ENCODE data around the gene PTER. TPM values are rescaled to one million over a fixed set of nuclear protein-coding genes. Genes with fewer than 3 reads are reported as not detected.

The PTER gene
- total RNA-seq, 1 experiment from 2014 or later, result 7.4 TPM

GRCh38 chr10:16442914-16443313, 6.1 kb downstream of the PTER start:
- no peaks in the 10 kb centered on the region for H3K36me3 ChIP-seq (replicated peaks; ENCODE audit: control insufficient read depth, insufficient read depth, low read length)
- no peak overlapping the region for H3K4me3 ChIP-seq (ENCODE audit: insufficient read depth, low read depth, low read length)
- no peaks in the 10 kb centered on the region for H3K27me3 ChIP-seq (ENCODE audit: control insufficient read depth, insufficient read depth, low read length)
- DNase-seq, result no peak

GRCh38 chr10:16445770-16446469, 9.1 kb downstream of the PTER start:
- Histone ChIP-seq H3K4me3 (ENCODE audit: insufficient read depth, low read depth, low read length) (no peak overlapping the region), H3K27me3 (ENCODE audit: control insufficient read depth, insufficient read depth, low read length) (no peaks in the 10 kb centered on the region), H3K36me3 (replicated peaks; ENCODE audit: control insufficient read depth, insufficient read depth, low read length) (no peaks in the 10 kb centered on the region)
- DNase-seq, result no peak

- no peak overlapping the region for H3K4me3 ChIP-seq (ENCODE audit: insufficient read depth, low read depth, low read length)
- H3K27me3 ChIP-seq (ENCODE audit: control insufficient read depth, insufficient read depth, low read length), result no peaks in the 10 kb centered on the region
- no peak for DNase-seq
- H3K36me3 ChIP-seq (replicated peaks; ENCODE audit: control insufficient read depth, insufficient read depth, low read length), result no peaks in the 10 kb centered on the region
These were observed 12.6 kb downstream of the PTER start for GRCh38 chr10:16449454-16449853.

GRCh38 chr10:16458166-16458955, 21.6 kb downstream of the PTER start:
- no peak for DNase-seq
- Histone ChIP-seq H3K4me3 (ENCODE audit: insufficient read depth, low read depth, low read length) (no peak overlapping the region), H3K27me3 (ENCODE audit: control insufficient read depth, insufficient read depth, low read length) (no peaks in the 10 kb centered on the region), H3K36me3 (replicated peaks; ENCODE audit: control insufficient read depth, insufficient read depth, low read length) (no peaks in the 10 kb centered on the region)

- Histone ChIP-seq H3K36me3 (replicated peaks; ENCODE audit: control insufficient read depth, insufficient read depth, low read length) (no peaks in the 10 kb centered on the region), H3K27me3 (ENCODE audit: control insufficient read depth, insufficient read depth, low read length) (no peaks in the 10 kb centered on the region), H3K4me3 (ENCODE audit: insufficient read depth, low read depth, low read length) (no peak overlapping the region)
- DNase-seq, result no peak
These were observed 22.7 kb downstream of the PTER start for GRCh38 chr10:16459423-16459939.

- no peak for DNase-seq
- H3K27me3 ChIP-seq (ENCODE audit: control insufficient read depth, insufficient read depth, low read length), result no peaks in the 10 kb centered on the region
- no peak overlapping the region for H3K4me3 ChIP-seq (ENCODE audit: insufficient read depth, low read depth, low read length)
- H3K36me3 ChIP-seq (replicated peaks; ENCODE audit: control insufficient read depth, insufficient read depth, low read length), result no peaks in the 10 kb centered on the region
These were observed 29.2 kb downstream of the PTER start for GRCh38 chr10:16466001-16466400.

GRCh38 chr10:16470747-16471146, 33.9 kb downstream of the PTER start:
- Histone ChIP-seq H3K4me3 (ENCODE audit: insufficient read depth, low read depth, low read length) (no peak overlapping the region), H3K27me3 (ENCODE audit: control insufficient read depth, insufficient read depth, low read length) (no peaks in the 10 kb centered on the region)

GRCh38 chr10:16472828-16473227, 36.0 kb downstream of the PTER start:
- H3K36me3 ChIP-seq (replicated peaks; ENCODE audit: control insufficient read depth, insufficient read depth, low read length), result no peaks in the 10 kb centered on the region
- no peak for DNase-seq
- no peak overlapping the region for H3K4me3 ChIP-seq (ENCODE audit: insufficient read depth, low read depth, low read length)
- no peaks in the 10 kb centered on the region for H3K27me3 ChIP-seq (ENCODE audit: control insufficient read depth, insufficient read depth, low read length)

More at GRCh38 chr10:16470747-16471146, 33.9 kb downstream of the PTER start:
- no peak for DNase-seq
- no peaks in the 10 kb centered on the region for H3K36me3 ChIP-seq (replicated peaks; ENCODE audit: control insufficient read depth, insufficient read depth, low read length)

GRCh38 chr10:16477757-16478156, 40.9 kb downstream of the PTER start:
- Histone ChIP-seq H3K27me3 (ENCODE audit: control insufficient read depth, insufficient read depth, low read length) (no peaks in the 10 kb centered on the region), H3K4me3 (ENCODE audit: insufficient read depth, low read depth, low read length) (no peak overlapping the region), H3K36me3 (replicated peaks; ENCODE audit: control insufficient read depth, insufficient read depth, low read length) (no peaks in the 10 kb centered on the region)
- DNase-seq, result no peak

GRCh38 chr10:16478801-16479200, 42.0 kb downstream of the PTER start:
- Histone ChIP-seq H3K36me3 (replicated peaks; ENCODE audit: control insufficient read depth, insufficient read depth, low read length) (no peaks in the 10 kb centered on the region), H3K27me3 (ENCODE audit: control insufficient read depth, insufficient read depth, low read length) (no peaks in the 10 kb centered on the region), H3K4me3 (ENCODE audit: insufficient read depth, low read depth, low read length) (no peak overlapping the region)
- DNase-seq, result no peak

GRCh38 chr10:16481052-16481728, 44.4 kb downstream of the PTER start:
- Histone ChIP-seq H3K27me3 (ENCODE audit: control insufficient read depth, insufficient read depth, low read length) (no peaks in the 10 kb centered on the region), H3K4me3 (ENCODE audit: insufficient read depth, low read depth, low read length) (no peak overlapping the region), H3K36me3 (replicated peaks; ENCODE audit: control insufficient read depth, insufficient read depth, low read length) (no peaks in the 10 kb centered on the region)
- DNase-seq, result no peak

GRCh38 chr10:16483241-16483917, 46.6 kb downstream of the PTER start:
- H3K27me3 ChIP-seq (ENCODE audit: control insufficient read depth, insufficient read depth, low read length), result no peaks in the 10 kb centered on the region
- H3K4me3 ChIP-seq (ENCODE audit: insufficient read depth, low read depth, low read length), result no peak overlapping the region
- DNase-seq, result no peak
- H3K36me3 ChIP-seq (replicated peaks; ENCODE audit: control insufficient read depth, insufficient read depth, low read length), result no peaks in the 10 kb centered on the region

- Histone ChIP-seq H3K36me3 (replicated peaks; ENCODE audit: control insufficient read depth, insufficient read depth, low read length) (no peaks in the 10 kb centered on the region), H3K27me3 (ENCODE audit: control insufficient read depth, insufficient read depth, low read length) (no peaks in the 10 kb centered on the region), H3K4me3 (ENCODE audit: insufficient read depth, low read depth, low read length) (no peak overlapping the region)
- DNase-seq, result no peak
These were observed 53.7 kb downstream of the PTER start for GRCh38 chr10:16490511-16490910.

GRCh38 chr10:16491933-16492332, 55.1 kb downstream of the PTER start:
- DNase-seq, result no peak
- no peak overlapping the region for H3K4me3 ChIP-seq (ENCODE audit: insufficient read depth, low read depth, low read length)
- H3K36me3 ChIP-seq (replicated peaks; ENCODE audit: control insufficient read depth, insufficient read depth, low read length), result no peaks in the 10 kb centered on the region
- no peaks in the 10 kb centered on the region for H3K27me3 ChIP-seq (ENCODE audit: control insufficient read depth, insufficient read depth, low read length)
